GM08714 (cell line): ENCODE data around the gene BTBD7.
"Not testable (repeated sequence)": the region's sequence is repeated elsewhere in the genome, so short reads cannot be mapped to it uniquely, and the experiment has no call there.

Experiments
- H3K4me3 ChIP-seq: fragments of 200-500 bp; sonication (Bioruptor generic); 2 replicates; pipeline ENCODE4 v1.5.1; 2014; ENCODE audit warnings: mild to moderate bottlenecking, low read length, inconsistent platforms
- ZNF274 ChIP-seq: IDR thresholded peaks from 2 replicates; pipeline ENCODE4 v1.6.1; 2012; ENCODE audit warnings: mild to moderate bottlenecking, low read depth, low read length

The BTBD7 gene

GRCh38 chr14:93332853-93333630 is at the start of gene BTBD7:
TSS of gene BTBD7 (minus strand) at chr14:93333036. CDS start at chr14:93296051, 36,985 bp downstream.
- H3K4me3 ChIP-seq = peak within 1 kb of the TSS; percentile 98

GRCh38 chr14:93381644-93382043 is 48.8 kb upstream of the BTBD7 start:
- no peak overlapping the region for H3K4me3 ChIP-seq
- TF ChIP-seq ZNF274 = no peak

More at GRCh38 chr14:93332853-93333630, at the start of gene BTBD7:
- TF ChIP-seq ZNF274 = no peak

GRCh38 chr14:93379831-93380230 is 47.0 kb upstream of the BTBD7 start:
- no peak overlapping the region for H3K4me3 ChIP-seq
- TF ChIP-seq ZNF274 = no peak

GRCh38 chr14:93375673-93376156 is 42.9 kb upstream of the BTBD7 start:
- H3K4me3 ChIP-seq = no peak overlapping the region
- no peak for TF ChIP-seq ZNF274

- H3K4me3 ChIP-seq = peak overlapping the region; percentile 54; the same call in 1 of the 2 replicates
Observed at GRCh38 chr14:93369713-93370266, 37.0 kb upstream of the BTBD7 start.

GRCh38 chr14:93368996-93369712 is 36.3 kb upstream of the BTBD7 start:
- no peak for TF ChIP-seq ZNF274

More at GRCh38 chr14:93369713-93370266, 37.0 kb upstream of the BTBD7 start:
- no peak for TF ChIP-seq ZNF274

GRCh38 chr14:93354873-93355272 is 22.0 kb upstream of the BTBD7 start:
- not testable (repeated sequence) for H3K4me3 ChIP-seq

More at GRCh38 chr14:93368996-93369712, 36.3 kb upstream of the BTBD7 start:
- H3K4me3 ChIP-seq = peak overlapping the region; percentile 54; the same call in 1 of the 2 replicates

GRCh38 chr14:93348292-93348691 is 15.5 kb upstream of the BTBD7 start:
- no peak for TF ChIP-seq ZNF274

GRCh38 chr14:93347850-93348249 is 15.0 kb upstream of the BTBD7 start:
- no peak overlapping the region for H3K4me3 ChIP-seq
- no peak for TF ChIP-seq ZNF274

More at GRCh38 chr14:93348292-93348691, 15.5 kb upstream of the BTBD7 start:
- H3K4me3 ChIP-seq = no peak overlapping the region

- no peak for TF ChIP-seq ZNF274
- H3K4me3 ChIP-seq = no peak within 1 kb of the TSS
Observed at GRCh38 chr14:93346926-93347721, 14.3 kb upstream of the BTBD7 start, which contains the start of gene COX8C. TSS of gene COX8C (plus strand) at chr14:93347182. CDS start at chr14:93347269, 87 bp downstream.

- TF ChIP-seq ZNF274 = no peak
Observed at GRCh38 chr14:93343797-93344196, 11.0 kb upstream of the BTBD7 start.

GRCh38 chr14:93343266-93343665 is 10.4 kb upstream of the BTBD7 start:
- no peak overlapping the region for H3K4me3 ChIP-seq
- TF ChIP-seq ZNF274 = no peak

More at GRCh38 chr14:93343797-93344196, 11.0 kb upstream of the BTBD7 start:
- H3K4me3 ChIP-seq = no peak overlapping the region

GRCh38 chr14:93337884-93338283 is 5.0 kb upstream of the BTBD7 start:
- no peak overlapping the region for H3K4me3 ChIP-seq
- no peak for TF ChIP-seq ZNF274

- H3K4me3 ChIP-seq = no peak overlapping the region
- TF ChIP-seq ZNF274 = no peak
Observed at GRCh38 chr14:93337143-93337753, 4.4 kb upstream of the BTBD7 start.
